ENCODE data around the gene GID4.
"Not testable (repeated sequence)": the region's sequence is repeated elsewhere in the genome, so short reads cannot be mapped to it uniquely, and the experiment has no call there.

GID4 gene

GRCh38 chr17:18038861-18039534, at the start of gene GID4, which contains the start of gene ATPAF2:
GID4 (plus strand) TSS chr17:18039408; CDS start chr17:18039465, 57 bp downstream.
ATPAF2 (minus strand) TSS chr17:18039168; CDS start chr17:18039013, 155 bp downstream.
- peak; percentile 98 for DNase-seq

GRCh38 chr17:17989618-17990017, 49.6 kb upstream of the GID4 start:
- DNase-seq = no peak

DNA sequence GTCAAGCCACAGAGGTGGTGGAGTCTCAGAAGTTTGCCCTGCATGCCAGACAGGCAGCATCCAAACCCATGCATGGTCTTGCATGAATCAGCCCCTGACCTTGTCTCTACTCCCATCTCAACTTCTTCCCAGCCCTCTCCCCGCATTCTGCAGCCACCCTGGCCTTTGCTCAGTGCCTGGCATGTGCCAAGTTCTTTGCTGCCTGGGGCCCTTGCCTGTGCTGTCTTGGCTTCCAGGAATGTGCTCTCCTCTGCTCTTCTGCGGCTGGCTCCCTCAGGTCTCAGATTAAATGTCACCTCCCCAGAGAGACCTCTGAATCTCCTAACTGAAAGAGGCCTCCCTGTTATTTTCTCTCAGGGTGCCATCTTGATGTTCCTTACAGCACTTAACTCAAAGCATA, 48.9 kb upstream of the GID4 start:
- no peak for DNase-seq

DNA sequence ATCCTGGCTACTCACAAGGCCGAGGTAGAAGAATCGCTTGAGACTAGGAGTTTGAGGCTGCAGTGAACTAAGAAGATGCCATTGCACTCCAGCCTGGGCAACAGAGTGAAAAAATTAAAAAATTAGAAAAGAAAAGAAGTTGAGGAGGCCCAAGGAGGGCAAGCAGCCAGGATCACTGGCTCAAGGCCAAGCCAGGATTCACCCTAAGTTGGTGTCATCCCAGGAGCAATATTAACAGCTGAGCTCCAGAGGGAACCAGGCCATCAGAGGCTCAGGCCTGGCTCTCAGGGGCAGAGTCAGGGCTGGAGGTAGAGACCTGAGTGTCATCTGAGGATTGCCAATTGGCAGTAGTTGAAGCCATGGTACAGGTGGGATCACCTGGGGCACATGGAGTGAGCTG, 45.8 kb upstream of the GID4 start:
- DNase-seq = no peak

- no peak for DNase-seq
Observed at GRCh38 chr17:17993852-17994251, 45.4 kb upstream of the GID4 start.

DNA sequence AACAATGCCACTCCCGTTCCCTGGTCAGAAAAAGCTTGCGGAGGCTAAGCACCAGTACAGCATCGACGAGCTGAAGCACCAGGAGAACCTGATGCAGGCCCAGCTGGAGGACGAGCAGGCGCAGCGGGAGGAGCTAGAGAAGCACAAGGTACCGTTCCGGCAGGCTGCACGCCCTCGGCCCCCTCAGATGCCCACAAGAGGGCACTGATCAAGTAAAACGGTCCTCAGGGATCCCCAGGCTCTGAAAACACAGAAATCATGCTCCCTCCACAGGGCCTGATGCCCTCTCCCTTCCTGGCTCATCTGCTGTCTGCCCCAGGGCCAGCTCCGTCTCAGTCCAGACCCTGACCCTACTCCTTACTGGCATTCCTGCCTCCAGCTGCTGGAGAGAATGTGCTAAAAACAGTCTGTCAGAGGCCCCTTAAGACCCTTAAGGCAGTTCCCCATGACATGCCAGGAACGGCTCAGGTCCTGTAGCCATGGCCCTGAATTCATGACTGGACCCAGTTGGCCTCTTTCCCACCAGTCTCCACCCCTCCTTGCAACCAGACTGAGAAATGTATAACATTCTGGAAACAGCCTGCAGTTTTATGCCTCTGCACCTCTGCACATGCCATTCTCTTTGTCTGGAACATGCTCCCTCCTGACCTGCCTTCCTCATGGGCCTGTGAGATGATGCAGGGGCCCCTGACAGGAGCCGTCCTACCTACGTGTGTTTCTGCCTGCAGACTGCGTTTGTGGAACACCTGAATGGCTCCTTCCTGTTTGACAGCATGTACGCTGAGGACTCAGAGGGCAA, 44.7 kb upstream of the GID4 start:
- DNase-seq = peak; percentile 3

DNA sequence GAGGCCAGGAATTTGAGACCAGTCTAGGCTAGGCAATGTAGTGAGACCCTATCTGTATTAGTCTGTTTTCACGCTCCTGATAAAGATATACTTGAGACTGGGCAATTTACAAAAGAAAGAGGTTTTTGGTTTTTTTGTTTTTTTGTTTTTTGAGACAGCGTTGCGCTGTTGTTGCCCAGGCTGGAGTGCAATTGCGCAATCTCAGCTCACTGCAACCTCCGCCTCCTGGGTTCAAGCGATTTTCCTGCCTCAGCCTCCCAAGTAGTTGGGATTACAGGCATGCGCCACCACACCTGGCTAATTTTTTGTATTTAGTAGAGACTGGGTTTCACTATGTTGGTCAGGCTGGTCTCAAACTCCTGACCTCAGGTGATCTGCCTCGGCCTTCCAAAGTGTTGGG, 43.3 kb upstream of the GID4 start:
- DNase-seq = not testable (repeated sequence)

- DNase-seq = no peak
Observed at GRCh38 chr17:17998934-17999333, 40.3 kb upstream of the GID4 start.

- DNase-seq = no peak
Observed at GRCh38 chr17:17999364-18000029, 39.7 kb upstream of the GID4 start.

DNA sequence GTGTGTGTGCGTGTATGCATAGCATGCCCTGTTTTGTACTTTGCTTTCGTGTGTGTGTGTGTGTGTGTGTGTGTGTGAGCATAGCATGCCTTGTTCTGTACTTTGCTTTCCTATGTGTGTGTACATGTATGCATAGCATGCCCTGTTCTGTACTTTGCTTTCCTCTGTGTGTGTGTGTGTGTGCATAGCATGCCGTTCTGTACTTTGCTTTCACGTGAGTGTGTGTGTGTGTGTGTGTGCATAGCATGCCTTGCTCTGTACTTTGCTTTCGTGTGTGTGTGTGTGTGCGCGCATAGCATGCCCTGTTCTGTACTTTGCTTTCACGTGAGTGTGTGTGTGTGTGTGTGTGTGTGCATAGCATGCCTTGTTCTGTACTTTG, 39.2 kb upstream of the GID4 start:
- DNase-seq = no peak

GRCh38 chr17:18002171-18002570, 37.0 kb upstream of the GID4 start:
- DNase-seq = no peak

GRCh38 chr17:18004345-18004744, 34.9 kb upstream of the GID4 start:
- DNase-seq = no peak

- DNase-seq = no peak
Observed at GRCh38 chr17:18004884-18005305, 34.3 kb upstream of the GID4 start.

- no peak for DNase-seq
Observed at GRCh38 chr17:18005496-18005895, 33.7 kb upstream of the GID4 start.

GRCh38 chr17:18006495-18007239, 32.5 kb upstream of the GID4 start:
- no peak for DNase-seq

- no peak for DNase-seq
Observed at GRCh38 chr17:18008496-18009268, 30.5 kb upstream of the GID4 start.

DNA sequence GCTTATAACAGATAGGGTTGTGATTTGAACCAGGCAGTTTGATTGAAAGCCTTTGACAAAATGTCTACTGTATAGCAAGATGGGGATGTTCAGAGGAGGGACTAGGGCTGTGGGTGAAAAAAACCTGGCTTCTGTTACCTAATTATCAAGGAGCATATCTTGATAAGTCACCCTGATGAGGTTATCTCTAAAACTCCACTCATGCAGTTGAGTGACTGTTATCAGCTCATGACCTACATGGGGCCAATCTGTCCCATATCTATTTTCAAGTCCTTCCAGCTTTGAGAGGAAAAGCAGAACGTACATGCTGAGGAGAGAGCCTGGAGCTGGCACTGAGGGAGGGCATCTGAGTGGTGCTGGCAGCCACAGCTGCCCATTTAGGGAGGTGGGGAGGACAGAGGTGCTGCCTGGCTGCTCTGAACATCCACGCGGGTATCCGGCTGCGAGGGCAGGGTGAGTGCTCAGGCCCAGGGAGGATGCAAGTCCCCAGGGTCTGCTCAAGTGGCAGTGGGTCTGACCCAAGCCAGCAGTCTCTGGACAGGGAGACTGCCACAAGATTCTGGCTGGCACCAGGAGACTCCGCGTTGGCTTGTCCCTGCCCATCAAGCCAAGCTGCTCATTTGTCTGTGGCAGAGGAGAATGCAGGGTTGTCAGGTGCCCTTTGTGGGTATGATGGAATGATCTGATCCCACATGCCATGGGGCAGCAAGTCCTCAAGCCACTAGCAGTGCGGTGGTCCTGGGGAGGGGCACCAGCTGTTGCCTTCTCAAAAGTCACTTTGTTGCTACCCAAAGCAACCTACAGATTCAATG, 29.4 kb upstream of the GID4 start:
- DNase-seq = no peak

GRCh38 chr17:18011286-18011685, 27.9 kb upstream of the GID4 start:
- DNase-seq = no peak

DNA sequence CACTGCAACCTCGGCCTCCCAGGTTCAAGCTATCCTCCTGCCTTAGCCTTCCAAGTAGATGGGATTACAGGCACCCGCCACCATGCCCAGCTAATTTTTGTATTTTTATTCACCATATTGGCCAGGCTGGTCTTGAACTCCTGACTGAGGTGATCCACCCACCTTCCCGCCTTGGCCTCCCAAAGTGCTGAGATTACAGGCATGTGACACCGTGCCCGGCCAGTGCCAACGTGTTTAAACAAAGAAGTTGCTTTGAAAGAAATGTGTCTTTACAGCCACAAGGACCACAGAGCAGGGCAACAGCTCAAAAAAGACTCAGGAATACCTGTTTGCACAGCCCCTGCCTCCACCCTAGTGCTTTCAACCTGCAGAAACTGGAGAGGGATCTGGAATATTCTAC, 25.2 kb upstream of the GID4 start:
- no peak for DNase-seq

DNA sequence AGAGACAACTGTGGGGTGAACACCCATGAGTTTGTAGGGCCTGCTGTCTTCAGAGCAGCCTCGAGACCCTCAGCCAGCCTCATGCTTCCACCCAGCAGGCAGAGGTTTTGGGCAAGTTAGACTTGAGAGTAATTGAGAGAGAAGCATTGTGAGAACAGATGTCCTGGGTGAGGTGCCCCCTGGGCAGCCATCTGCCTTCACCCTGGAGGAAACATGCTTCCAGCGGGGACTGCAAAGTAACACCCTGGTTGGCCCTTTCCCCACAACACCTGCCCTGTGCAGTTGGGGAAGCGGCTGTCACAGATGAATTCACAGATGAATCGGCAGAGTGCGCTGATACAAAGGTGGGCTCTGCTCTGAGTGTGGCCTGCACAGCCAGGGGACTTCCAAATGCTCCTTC, 23.6 kb upstream of the GID4 start:
- no peak for DNase-seq

GRCh38 chr17:18016426-18016825, 22.8 kb upstream of the GID4 start:
- DNase-seq = no peak

Measured in OCI-M1 (cell line).